ENCODE measurements around the gene PRPF8.
"Not testable (repeated sequence)": the region's sequence is repeated elsewhere in the genome, so short reads cannot be mapped to it uniquely, and the experiment has no call there.

Gene PRPF8

GRCh38 chr17:1716076-1716911, 31.6 kb upstream of the PRPF8 start:
- DNase-seq (ENCODE audit: low spot score) = peak; percentile 92

DNA sequence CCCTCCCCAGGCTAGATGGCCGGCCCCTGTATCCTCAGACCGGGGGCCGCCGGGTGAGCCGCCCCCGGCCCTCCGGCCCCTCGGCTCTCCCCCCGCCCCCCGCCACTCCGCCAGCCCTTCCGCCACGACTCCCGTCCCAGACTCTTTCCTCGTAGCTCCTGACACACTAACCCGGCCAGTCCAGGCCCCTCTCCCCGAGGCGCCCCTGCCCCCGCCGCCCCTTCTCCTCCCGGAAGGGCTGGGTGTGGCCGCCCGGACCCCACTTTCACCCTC, 31.1 kb upstream of the PRPF8 start:
- DNase-seq (ENCODE audit: low spot score) = no peak

GRCh38 chr17:1714980-1715802, 30.5 kb upstream of the PRPF8 start:
- peak; percentile 52 for DNase-seq (ENCODE audit: low spot score)

- DNase-seq (ENCODE audit: low spot score) = peak; percentile 77
Observed at GRCh38 chr17:1714427-1714979, 29.8 kb upstream of the PRPF8 start.

DNA sequence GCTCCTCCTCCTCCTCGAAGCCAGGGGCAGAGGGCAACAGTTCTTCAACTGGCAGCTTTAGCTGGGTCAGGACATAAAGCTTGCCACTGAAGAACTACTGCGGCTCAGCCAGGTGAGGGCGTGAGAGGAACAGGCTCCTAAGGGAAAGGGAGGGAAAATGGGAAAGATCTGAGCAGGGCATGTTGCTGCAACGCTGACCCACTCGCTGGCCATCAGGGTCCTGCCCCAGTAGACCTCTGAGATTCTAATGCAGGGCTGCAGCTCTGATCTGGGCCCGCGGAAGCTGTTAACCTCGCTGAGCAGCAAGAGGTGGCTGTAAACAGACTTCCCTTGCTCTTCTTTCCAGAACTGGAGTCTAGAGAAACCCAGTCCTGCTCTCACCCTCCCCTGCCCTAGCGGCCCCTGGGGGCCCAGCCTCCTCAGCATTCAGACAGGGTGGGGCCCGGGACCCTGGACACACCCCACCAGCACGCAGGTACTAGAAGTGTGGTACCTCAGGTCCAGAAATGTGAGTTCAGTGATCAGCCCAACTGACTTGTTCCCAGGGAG, 29.3 kb upstream of the PRPF8 start:
- DNase-seq (ENCODE audit: low spot score) = peak; percentile 62

DNA sequence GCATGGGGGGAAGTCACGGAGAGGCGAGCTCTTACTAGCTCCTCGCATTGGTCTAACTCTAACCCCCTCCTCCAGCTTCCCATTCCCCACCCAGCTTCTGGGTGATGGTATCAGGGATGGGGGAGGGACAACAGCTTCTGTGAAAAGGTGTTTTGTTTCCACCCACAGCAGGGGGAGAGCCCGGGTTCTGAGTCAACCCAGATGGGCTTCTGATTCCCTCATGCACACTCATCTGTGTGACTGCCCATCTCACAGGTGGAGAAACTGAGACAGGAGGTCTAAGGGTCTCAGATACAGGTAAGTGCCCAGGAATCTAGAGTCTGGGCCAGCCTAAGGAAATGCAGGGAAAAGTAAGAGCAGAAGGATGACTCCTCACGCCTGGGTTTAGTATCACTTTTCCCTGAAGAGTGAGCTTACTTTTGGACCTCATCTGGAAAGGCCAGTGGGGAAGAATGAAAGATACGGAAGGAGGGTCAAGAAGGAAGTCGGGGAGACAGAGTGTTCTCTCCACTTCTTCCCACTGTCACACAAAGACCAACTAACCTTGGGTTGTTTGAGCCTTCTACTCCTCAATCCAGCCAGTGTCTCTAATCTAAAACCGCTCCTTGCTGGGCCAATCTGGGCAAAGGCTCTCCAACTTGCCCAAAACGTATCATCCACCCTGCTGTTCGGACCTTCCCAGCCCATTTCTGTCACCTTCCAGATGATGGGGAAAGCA, 28.7 kb upstream of the PRPF8 start:
- DNase-seq (ENCODE audit: low spot score) = no peak

DNA sequence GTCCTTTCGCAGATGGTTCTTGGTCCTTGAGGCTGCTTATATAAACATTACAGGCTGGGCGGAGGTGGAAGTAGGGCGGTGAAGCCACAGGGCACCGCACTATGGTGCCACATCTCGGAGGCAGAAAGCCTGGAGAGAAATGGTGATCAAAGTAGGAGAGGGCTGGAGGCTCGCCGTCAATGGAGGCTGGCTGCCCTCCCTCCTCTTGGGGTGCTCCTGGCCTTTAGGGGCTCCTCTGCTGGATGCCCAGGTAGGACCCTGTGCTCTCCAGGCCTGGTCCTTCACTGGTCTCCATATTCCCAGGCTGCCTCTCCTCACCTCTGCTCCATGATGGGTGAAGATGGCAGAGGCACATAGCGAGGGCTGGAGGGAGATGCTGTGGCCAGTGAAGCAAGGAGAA, 27.6 kb upstream of the PRPF8 start:
- no peak for DNase-seq (ENCODE audit: low spot score)

DNA sequence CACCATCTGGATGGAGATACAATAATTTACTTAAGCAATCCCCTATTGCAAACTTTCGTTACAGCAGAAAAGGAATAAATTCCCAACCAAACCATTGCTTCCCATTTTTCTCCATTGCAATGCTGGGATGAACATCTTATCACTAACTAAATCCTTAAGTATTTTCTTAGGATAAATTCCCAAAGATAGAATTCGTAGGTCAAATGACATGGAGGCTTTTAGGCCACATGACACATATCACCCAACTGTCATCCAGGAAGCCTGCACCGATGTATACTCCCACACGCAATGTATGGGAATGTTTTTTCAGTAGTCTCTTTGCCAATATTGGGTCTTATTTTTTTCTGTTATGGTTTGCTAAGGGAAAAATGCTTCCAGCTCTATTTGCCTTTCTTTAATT, 27.1 kb upstream of the PRPF8 start:
- DNase-seq (ENCODE audit: low spot score) = no peak

GRCh38 chr17:1710807-1711553, 26.3 kb upstream of the PRPF8 start:
- DNase-seq (ENCODE audit: low spot score) = no peak

DNA sequence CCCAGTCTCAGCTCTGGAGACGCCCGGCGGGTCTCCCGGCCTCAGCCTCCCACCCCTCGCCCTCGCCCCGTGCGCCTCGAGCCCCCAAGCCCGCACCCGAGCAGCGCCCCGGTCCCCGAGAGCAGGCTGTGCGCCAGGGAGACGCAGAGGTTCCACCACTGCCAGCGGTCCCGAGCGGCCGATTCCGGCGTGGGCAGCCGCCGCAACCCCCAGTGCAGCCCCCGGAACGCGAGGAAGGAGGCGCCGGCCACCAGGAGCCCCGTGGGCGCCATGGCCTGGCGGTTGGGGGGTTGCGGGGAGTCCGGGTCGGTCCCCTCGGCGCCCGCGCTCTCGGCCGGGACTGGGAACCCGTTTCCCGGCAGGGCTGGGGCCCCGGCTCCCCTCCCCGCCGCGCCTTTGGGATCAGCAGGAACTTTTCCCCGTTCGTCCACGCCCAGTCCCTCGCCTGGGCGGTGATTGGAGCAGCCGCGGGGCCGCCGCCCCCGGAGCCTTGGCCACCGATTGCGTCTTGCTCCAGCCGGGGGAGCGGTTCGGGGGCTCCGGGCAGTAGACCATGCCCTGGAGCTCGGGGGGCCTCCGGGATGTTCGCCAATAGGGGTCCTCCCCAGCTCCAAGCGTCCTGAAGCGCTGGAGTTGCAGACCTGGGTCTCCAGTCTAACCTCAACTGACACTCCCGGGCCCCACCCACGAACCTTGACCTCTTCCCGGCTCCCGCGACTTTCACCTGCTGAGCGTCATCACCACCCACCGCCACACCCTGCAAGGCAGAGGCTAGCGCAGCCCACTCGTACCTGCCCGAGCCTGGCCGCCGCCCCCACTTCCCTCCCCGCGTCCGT, 25.5 kb upstream of the PRPF8 start, which contains the start of gene TLCD2:
TSS of gene TLCD2 (minus strand) at position 407 of the 836 bp plus-strand sequence. CDS start at position 272, 135 bp downstream.
- DNase-seq (ENCODE audit: low spot score) = peak; percentile 82

DNA sequence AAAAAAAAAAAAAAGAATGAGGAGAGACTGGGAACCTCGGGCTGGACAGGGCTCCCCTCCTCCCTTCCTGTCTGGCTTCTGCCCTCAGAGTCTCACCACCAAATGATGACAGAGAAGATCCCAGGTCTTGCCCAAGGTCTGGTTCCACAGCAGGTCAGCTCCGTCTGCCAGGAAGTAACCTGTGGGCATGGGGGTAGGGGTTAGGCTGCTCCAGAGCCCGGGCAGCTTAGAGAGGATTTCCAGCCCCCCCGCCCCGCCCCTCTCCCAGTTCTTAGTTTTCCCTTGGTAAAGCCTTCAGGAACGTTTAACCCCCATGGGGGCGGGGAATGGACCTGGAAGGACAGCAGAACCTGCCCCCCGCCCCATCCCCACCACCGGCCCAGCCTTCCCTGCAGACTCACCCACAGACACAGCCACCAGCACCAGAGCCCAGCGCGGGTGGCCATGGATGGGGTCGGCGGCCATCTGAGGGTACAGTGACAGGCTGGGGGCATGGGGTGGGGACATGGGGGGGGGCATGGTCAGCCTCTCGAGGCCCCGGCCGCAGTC, 24.8 kb upstream of the PRPF8 start:
- no peak for DNase-seq (ENCODE audit: low spot score)

DNA sequence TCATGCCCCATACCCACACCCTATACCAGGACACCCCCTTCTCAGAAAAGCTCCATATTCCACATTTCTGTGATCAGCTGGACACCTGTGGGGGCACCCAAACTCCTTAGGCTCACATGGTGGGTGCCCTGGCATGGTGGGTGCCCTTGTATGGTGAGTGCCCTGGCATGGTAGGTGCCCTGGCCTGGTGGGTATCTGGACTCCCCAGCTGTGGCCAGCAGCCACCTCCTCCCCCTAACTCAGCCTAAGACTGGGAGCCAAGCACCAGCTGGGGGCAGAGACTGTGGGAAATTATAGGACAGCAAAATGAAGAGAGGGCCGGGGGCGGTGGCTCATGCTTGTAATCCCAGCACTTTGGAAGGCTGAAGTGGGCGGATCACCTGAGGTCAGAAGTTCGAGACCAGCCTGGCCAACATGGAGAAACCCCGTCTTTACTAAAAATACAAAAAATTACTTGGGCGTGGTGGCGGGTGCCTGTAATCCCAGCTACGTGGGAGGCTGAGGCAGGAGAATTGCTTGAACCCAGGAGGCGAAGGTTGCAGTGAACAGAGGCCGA, 24.2 kb upstream of the PRPF8 start:
- DNase-seq (ENCODE audit: low spot score) = not testable (repeated sequence)

GRCh38 chr17:1707107-1707506, 22.4 kb upstream of the PRPF8 start:
- no peak for DNase-seq (ENCODE audit: low spot score)

GRCh38 chr17:1705004-1705403, 20.3 kb upstream of the PRPF8 start:
- DNase-seq (ENCODE audit: low spot score) = no peak

DNA sequence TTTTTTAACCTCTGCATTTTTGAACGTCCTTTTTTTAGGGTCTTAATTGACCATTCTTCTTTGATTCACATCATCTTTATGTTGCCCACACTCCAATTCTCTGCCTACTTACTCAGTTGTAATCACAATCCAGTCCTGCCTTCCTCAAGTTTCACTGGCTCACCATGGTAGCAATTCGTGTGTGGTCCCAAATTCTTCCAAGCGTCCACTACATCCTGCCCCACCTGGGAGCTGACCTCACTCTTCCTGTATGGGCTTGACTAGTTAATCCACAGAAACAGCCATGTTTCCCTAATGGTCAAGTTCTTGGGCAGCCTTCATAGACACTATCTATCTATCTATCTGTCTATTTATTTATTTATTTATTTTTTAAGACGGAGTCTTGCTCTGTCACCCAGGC, 18.4 kb upstream of the PRPF8 start:
- DNase-seq (ENCODE audit: low spot score) = no peak

- not testable (repeated sequence) for DNase-seq (ENCODE audit: low spot score)
Observed at GRCh38 chr17:1699891-1700290, 15.2 kb upstream of the PRPF8 start.

GRCh38 chr17:1697681-1698080, 13.0 kb upstream of the PRPF8 start:
- no peak for DNase-seq (ENCODE audit: low spot score)

DNA sequence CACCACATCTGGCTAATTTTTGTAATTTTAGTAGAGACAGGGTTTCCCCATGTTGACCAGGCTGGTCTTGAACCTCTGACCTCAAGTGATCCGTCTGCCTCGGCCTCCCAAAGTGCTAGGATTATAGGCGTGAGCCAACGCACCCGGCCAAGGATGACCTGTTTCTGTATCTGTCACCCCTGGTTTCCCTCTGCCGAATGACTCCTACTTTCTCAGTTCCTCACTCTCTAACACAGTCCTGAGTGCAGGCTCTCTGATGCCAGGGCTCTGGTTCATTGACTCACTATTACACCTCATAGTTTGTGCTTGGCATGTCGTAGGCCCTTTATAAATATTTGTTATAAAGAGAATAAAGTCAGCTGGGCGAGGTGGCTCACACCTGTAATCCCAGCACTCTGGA, 10.7 kb upstream of the PRPF8 start:
- DNase-seq (ENCODE audit: low spot score) = no peak

DNA sequence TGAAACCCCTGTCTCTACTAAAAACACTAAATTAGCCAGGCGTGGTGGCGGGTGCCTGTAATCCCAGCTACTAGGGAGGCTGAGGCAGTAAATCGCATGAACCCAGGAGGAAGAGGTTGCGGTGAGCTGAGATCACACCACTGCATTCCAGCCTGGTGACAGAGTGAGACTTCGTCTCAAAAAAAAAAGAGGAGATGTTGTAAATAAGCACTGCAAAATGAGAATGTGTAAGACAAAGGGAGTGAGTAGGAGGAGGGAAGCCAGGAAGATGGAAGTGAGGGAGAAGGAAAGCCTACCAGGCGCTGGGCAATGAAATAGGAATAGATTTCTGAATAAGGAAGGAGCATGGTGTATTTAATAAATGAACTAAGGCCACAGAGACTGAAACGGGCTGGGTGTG, 8.7 kb upstream of the PRPF8 start:
- DNase-seq (ENCODE audit: low spot score) = no peak
